Activated T-helper 17 cell treated with anti-CD3 and anti-CD28 coated beads, Interleukin-2, amount 50 U/mL, for 72 hours (primary cell): ENCODE measurements around the gene TAAR8. TPM values are rescaled to one million over a fixed set of nuclear protein-coding genes. Genes with fewer than 3 reads are reported as not detected.
A peak's percentile ranks its signal among the peaks of the same experiment; 100 is the strongest.
"Not testable (repeated sequence)": the region's sequence is repeated elsewhere in the genome, so short reads cannot be mapped to it uniquely, and the experiment has no call there.

Experiments
- ATAC-seq: fragments of 150-1000 bp; cut with Tn5 transposase; replicated peaks from 2 replicates; pipeline ENCODE4 v1.10.0; 2021; ENCODE audit warnings: mild to moderate bottlenecking, moderate library complexity
- H3K27ac Mint-ChIP-seq: one replicate; pipeline ENCODE4 v1.8.0; 2022; ENCODE audit warnings: mixed read lengths
- H3K27me3 Mint-ChIP-seq: one replicate; pipeline ENCODE4 v1.8.0; 2022; ENCODE audit warnings: mixed read lengths
- H3K36me3 Mint-ChIP-seq: one replicate; pipeline ENCODE4 v1.8.0; 2022; ENCODE audit warnings: low read depth, mild to moderate bottlenecking, mixed read lengths
- H3K4me1 Mint-ChIP-seq: one replicate; pipeline ENCODE4 v1.8.0; 2022; ENCODE audit warnings: mixed read lengths
- H3K4me3 Mint-ChIP-seq: one replicate; pipeline ENCODE4 v1.8.0; 2022; ENCODE audit warnings: mild to moderate bottlenecking, mixed read lengths
- H3K9me3 Mint-ChIP-seq: one replicate; pipeline ENCODE4 v1.8.0; 2022; ENCODE audit warnings: mixed read lengths
- total RNA-seq, 2 donors: library from RNA; stranded (reverse); gene quantifications; one replicate each; pipeline ENCODE4 v1.2.3, GENCODE V29; 2022

The TAAR8 gene
- total RNA-seq, 2 donors from 2014 or later, result not detected

GRCh38 chr6:132525866-132526265, 26.6 kb upstream of the TAAR8 start:
- H3K4me3 Mint-ChIP-seq, result no peak overlapping the region
- no peaks in the 10 kb centered on the region for H3K9me3 Mint-ChIP-seq
- no peak for ATAC-seq
- H3K36me3 Mint-ChIP-seq, result no peaks in the 10 kb centered on the region
- H3K4me1 Mint-ChIP-seq, result no peaks in the 10 kb centered on the region
- H3K27me3 Mint-ChIP-seq, result peaks cover 41% of the 10 kb centered on the region
- no peak overlapping the region for H3K27ac Mint-ChIP-seq

DNA sequence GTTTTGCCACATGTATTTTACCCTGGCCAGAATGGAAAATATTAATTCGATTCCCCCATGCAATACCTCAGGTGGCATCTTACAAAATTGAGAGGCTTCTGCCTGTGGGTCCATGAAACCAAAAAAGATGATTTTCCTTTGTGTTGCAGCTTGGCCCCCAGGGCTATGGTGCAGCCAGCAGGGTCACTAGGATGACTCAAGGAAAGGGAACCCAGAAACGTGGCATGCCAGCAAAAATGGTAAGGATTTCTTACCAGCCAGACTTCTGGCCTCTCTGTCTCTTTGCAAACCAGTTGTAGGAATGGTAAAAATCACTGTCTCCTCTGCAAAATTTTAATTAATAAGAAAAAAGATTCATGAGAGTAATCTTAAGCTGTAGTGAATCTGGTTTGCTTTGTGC, 26.0 kb upstream of the TAAR8 start:
- no peaks in the 10 kb centered on the region for H3K4me1 Mint-ChIP-seq
- no peak for ATAC-seq
- peaks cover 39% of the 10 kb centered on the region for H3K27me3 Mint-ChIP-seq
- no peaks in the 10 kb centered on the region for H3K36me3 Mint-ChIP-seq
- no peak overlapping the region for H3K27ac Mint-ChIP-seq
- no peaks in the 10 kb centered on the region for H3K9me3 Mint-ChIP-seq
- no peak overlapping the region for H3K4me3 Mint-ChIP-seq

GRCh38 chr6:132527791-132528190, 24.7 kb upstream of the TAAR8 start:
- no peaks in the 10 kb centered on the region for H3K9me3 Mint-ChIP-seq
- H3K27ac Mint-ChIP-seq, result no peak overlapping the region
- H3K36me3 Mint-ChIP-seq, result no peaks in the 10 kb centered on the region
- no peak for ATAC-seq
- H3K27me3 Mint-ChIP-seq, result peaks cover 34% of the 10 kb centered on the region
- no peaks in the 10 kb centered on the region for H3K4me1 Mint-ChIP-seq
- no peak overlapping the region for H3K4me3 Mint-ChIP-seq

DNA sequence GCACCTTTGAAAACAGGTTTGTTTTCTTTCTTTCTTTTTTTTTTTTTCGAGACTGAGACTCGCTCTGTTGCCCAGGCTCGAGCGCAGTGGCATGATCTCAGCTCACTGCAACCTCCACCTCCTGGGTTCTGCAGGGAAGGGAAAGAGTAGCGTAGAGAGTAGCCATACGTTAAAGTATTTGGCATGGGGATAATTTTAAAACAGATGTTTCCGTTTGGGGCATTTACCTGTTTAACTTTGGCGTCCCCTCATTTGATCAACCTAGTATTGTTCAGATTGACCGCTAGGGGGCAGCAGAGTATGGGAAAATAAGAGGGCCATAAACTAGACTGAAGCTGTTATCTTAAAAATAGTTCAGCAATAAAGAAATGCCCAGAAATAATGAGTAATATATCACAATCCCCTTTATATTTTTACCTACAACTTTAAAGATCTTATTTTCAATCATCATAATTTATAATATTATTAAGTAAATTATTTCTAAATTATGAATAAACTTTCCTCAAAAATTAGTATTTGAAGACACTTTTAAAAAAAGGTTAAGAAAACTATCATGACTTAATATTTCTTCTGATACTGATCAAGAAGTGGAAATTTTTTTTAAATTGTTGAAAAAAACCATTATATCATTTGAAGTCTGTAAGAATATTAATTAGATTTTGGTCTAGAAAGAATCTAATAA, 22.0 kb upstream of the TAAR8 start:
- H3K27ac Mint-ChIP-seq, result no peak overlapping the region
- H3K9me3 Mint-ChIP-seq, result no peaks in the 10 kb centered on the region
- H3K4me1 Mint-ChIP-seq, result no peaks in the 10 kb centered on the region
- ATAC-seq, result peak; percentile 62
- no peak overlapping the region for H3K4me3 Mint-ChIP-seq
- peaks cover 19% of the 10 kb centered on the region for H3K27me3 Mint-ChIP-seq
- H3K36me3 Mint-ChIP-seq, result no peaks in the 10 kb centered on the region

GRCh38 chr6:132534546-132534945, 17.9 kb upstream of the TAAR8 start:
- H3K27me3 Mint-ChIP-seq, result peaks cover 21% of the 10 kb centered on the region
- H3K4me3 Mint-ChIP-seq, H3K4me1 Mint-ChIP-seq, H3K27ac Mint-ChIP-seq, H3K36me3 Mint-ChIP-seq, ATAC-seq, H3K9me3 Mint-ChIP-seq: not testable (repeated sequence)

GRCh38 chr6:132537145-132537544, 15.3 kb upstream of the TAAR8 start:
- H3K27ac Mint-ChIP-seq, result no peak overlapping the region
- H3K27me3 Mint-ChIP-seq, result peaks cover 33% of the 10 kb centered on the region
- no peaks in the 10 kb centered on the region for H3K4me1 Mint-ChIP-seq
- no peaks in the 10 kb centered on the region for H3K36me3 Mint-ChIP-seq
- ATAC-seq, result no peak
- H3K9me3 Mint-ChIP-seq, result no peaks in the 10 kb centered on the region
- H3K4me3 Mint-ChIP-seq, result no peak overlapping the region

DNA sequence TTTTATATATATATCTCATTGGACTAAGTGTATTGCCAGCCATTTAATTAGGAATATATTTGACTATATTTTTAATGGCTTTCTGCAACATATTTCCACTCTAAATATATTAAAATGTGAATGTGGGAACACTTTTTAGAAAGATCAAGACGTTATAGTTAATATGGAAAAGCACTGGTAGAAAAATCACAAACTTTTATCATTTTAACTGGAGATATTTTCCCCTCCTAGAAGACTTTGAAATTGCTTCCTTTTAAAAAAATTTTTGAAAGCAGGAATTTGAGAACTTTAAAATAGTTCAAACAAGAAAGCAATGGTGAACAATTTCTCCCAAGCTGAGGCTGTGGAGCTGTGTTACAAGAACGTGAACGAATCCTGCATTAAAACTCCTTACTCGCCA, 14.5 kb upstream of the TAAR8 start, which contains the start of gene TAAR9:
TAAR9 (plus strand) TSS at position 301 of the 400 bp plus-strand sequence; CDS start at position 314, 13 bp downstream.
- Mint-ChIP-seq H3K27me3 (peaks cover 33% of the 10 kb centered on the region), H3K36me3 (no peaks in the 10 kb centered on the region), H3K4me3 (no peak within 1 kb of the TSS), H3K9me3 (no peaks in the 10 kb centered on the region), H3K4me1 (no peaks in the 10 kb centered on the region), H3K27ac (no peak within 1 kb of the TSS)
- no peak for ATAC-seq

GRCh38 chr6:132544826-132545225, 7.6 kb upstream of the TAAR8 start:
- peaks cover 30% of the 10 kb centered on the region for H3K27me3 Mint-ChIP-seq
- H3K27ac Mint-ChIP-seq, result no peak overlapping the region
- no peaks in the 10 kb centered on the region for H3K9me3 Mint-ChIP-seq
- no peak for ATAC-seq
- H3K4me1 Mint-ChIP-seq, result no peaks in the 10 kb centered on the region
- no peak overlapping the region for H3K4me3 Mint-ChIP-seq
- no peaks in the 10 kb centered on the region for H3K36me3 Mint-ChIP-seq

DNA sequence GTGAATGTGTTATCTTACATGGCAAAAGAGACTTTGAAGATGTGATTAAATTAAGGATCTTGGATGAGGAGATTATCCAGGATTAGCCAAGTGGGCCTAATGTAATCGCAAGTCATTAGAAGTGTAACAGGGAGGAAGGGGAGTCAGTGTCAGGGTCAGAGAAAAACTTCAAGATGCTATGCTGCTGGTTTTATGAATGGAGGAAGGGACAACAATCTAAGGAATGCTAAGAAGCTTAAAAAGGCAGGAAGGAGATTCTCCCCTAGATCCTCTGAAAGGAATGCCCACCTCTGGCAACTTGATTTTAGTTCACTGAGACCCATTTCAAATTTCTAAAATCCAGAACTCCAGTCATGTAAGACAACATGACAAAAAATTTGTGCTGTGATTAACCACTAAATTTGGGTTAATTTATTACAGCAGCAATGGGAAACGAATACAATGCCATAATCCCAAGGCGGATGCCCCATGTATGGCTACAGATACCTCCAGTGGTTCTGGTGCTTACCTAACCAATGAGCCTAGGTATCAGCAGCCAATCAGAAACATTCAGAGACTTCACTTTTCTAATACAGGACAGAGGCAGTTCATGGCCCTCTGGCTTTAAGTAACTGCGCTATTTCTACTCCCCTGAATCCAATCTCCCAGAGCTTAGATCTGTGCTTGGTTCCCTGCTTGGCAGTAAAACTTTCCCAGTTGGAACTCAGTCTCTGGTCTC, 3.6 kb upstream of the TAAR8 start:
- peaks cover 16% of the 10 kb centered on the region for H3K27me3 Mint-ChIP-seq
- no peaks in the 10 kb centered on the region for H3K9me3 Mint-ChIP-seq
- ATAC-seq, result no peak
- H3K4me3 Mint-ChIP-seq, result no peak overlapping the region
- H3K27ac Mint-ChIP-seq, result no peak overlapping the region
- H3K4me1 Mint-ChIP-seq, result no peaks in the 10 kb centered on the region
- no peaks in the 10 kb centered on the region for H3K36me3 Mint-ChIP-seq

DNA sequence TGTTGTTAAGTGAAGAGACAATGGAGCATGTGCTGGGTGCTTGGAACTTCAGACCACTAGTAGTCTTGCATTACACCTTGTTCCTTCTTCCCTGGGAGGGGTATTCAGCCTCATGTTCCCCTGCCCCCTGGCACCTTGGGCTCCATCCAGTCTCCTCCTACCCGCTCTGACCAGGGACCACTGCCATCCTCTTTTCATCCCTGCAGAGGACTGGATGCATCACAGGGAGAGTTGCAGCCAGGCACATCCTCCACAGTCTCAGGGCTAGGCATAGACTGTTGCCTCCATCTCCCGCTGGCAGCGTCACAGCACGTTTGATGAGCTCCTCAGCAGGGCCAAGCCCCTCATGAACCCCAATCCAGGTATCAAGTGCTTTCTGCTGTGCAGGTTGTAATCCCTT, 1.3 kb upstream of the TAAR8 start:
- Mint-ChIP-seq H3K36me3 (no peaks in the 10 kb centered on the region), H3K27me3 (peaks cover 14% of the 10 kb centered on the region), H3K4me3 (no peak overlapping the region), H3K4me1 (no peaks in the 10 kb centered on the region), H3K9me3 (no peaks in the 10 kb centered on the region), H3K27ac (no peak overlapping the region)
- no peak for ATAC-seq

DNA sequence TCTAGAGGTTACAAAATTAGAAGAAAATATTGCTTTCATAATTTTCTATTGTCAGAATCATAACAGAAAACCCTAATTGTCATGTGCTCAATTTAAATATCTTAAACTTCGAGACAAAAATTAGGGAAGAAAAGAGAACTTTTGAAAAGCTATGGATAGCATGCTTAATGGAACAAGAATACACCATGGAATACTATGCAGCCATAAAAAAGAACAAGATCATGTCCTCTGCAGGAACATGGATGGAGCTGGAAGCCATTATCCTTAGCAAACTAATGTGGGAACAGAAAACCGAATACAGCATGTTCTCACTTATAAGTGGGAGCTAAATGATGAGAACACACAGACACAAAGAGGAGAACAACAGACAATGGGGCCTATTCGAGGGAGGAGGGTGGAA, 7.6 kb downstream of the TAAR8 start:
- H3K4me3 Mint-ChIP-seq, H3K9me3 Mint-ChIP-seq, ATAC-seq, H3K4me1 Mint-ChIP-seq, H3K27ac Mint-ChIP-seq, H3K36me3 Mint-ChIP-seq: not testable (repeated sequence)
- H3K27me3 Mint-ChIP-seq, result peaks cover 39% of the 10 kb centered on the region

DNA sequence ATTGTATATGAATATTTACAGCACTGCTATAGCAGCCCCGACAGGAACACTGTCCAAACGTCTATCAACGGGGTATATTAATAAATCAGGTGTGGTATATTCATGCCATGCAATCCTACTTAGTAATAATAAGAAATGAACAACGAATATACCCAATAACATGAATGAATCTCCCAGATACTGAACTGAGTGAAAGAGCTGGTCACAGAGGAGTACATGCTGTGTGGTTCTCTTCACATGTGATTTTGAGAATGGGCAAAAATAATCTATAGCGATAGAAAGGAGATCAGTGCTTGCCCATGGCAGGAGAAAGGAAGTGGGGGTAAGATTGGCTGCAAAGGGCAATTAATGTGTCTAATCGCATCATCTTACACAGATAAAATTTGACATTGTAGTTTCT, 13.9 kb downstream of the TAAR8 start:
- H3K27ac Mint-ChIP-seq, result no peak overlapping the region
- no peaks in the 10 kb centered on the region for H3K4me1 Mint-ChIP-seq
- no peak overlapping the region for H3K4me3 Mint-ChIP-seq
- peaks cover 34% of the 10 kb centered on the region for H3K27me3 Mint-ChIP-seq
- H3K36me3 Mint-ChIP-seq, result no peaks in the 10 kb centered on the region
- no peak for ATAC-seq
- no peaks in the 10 kb centered on the region for H3K9me3 Mint-ChIP-seq

- Mint-ChIP-seq H3K27me3 (peaks cover 33% of the 10 kb centered on the region), H3K9me3 (no peaks in the 10 kb centered on the region), H3K36me3 (no peaks in the 10 kb centered on the region), H3K4me1 (no peaks in the 10 kb centered on the region), H3K27ac (no peak overlapping the region), H3K4me3 (no peak overlapping the region)
- no peak for ATAC-seq
Measured at GRCh38 chr6:132567566-132567965, 15.1 kb downstream of the TAAR8 start.

DNA sequence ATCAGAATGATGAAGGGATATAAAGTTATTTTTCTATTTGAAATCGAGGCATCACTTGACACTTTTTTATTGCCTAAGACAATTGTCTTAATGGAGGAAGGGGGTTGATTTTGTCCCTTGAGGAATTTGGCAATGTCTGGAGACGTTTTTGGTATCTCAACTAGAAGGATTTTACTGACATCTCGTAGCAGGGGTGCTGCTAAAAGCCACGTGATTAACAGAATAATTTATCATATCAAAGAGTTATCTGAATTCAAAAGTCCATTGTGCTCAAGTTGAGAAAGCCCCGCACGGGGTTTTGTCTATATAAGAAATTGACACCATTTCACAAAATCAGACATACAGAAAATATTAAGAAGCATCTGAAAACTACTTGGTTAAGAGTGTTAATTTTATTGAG, 16.1 kb downstream of the TAAR8 start:
- Mint-ChIP-seq H3K27me3 (peaks cover 27% of the 10 kb centered on the region), H3K36me3 (no peaks in the 10 kb centered on the region)

GRCh38 chr6:132569170-132569569, 16.7 kb downstream of the TAAR8 start:
- no peak overlapping the region for H3K27ac Mint-ChIP-seq
- no peaks in the 10 kb centered on the region for H3K36me3 Mint-ChIP-seq
- H3K4me3 Mint-ChIP-seq, result no peak overlapping the region
- no peaks in the 10 kb centered on the region for H3K9me3 Mint-ChIP-seq
- no peaks in the 10 kb centered on the region for H3K4me1 Mint-ChIP-seq
- peaks cover 27% of the 10 kb centered on the region for H3K27me3 Mint-ChIP-seq
- ATAC-seq, result no peak

More for the DNA sequence above, 16.1 kb downstream of the TAAR8 start:
- no peak for ATAC-seq
- Mint-ChIP-seq H3K4me1 (no peaks in the 10 kb centered on the region), H3K4me3 (no peak overlapping the region), H3K27ac (no peak overlapping the region), H3K9me3 (no peaks in the 10 kb centered on the region)
